Measurements from ENCODE around the gene HCN2.

Gene HCN2

DNA sequence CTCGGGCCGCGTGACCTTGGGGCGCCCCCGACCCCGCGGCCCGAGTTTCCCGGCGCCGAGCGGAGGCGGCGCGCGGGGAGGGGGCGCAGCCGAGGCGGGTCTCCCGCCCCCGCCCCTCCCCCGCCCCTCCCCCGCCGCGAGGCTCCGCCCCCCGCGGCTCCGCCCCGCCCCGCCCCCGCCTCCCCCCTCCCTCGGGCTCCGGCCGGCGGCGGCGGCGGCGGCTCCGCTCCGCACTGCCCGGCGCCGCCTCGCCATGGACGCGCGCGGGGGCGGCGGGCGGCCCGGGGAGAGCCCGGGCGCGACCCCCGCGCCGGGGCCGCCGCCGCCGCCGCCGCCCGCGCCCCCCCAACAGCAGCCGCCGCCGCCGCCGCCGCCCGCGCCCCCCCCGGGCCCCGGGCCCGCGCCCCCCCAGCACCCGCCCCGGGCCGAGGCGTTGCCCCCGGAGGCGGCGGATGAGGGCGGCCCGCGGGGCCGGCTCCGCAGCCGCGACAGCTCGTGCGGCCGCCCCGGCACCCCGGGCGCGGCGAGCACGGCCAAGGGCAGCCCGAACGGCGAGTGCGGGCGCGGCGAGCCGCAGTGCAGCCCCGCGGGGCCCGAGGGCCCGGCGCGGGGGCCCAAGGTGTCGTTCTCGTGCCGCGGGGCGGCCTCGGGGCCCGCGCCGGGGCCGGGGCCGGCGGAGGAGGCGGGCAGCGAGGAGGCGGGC lies at the start of gene HCN2:
Gene HCN2 (plus strand): TSS at position 189 of the 703 bp plus-strand sequence. CDS start 65 bp downstream, at position 254.
- TF ChIP-seq, protein P1, sequence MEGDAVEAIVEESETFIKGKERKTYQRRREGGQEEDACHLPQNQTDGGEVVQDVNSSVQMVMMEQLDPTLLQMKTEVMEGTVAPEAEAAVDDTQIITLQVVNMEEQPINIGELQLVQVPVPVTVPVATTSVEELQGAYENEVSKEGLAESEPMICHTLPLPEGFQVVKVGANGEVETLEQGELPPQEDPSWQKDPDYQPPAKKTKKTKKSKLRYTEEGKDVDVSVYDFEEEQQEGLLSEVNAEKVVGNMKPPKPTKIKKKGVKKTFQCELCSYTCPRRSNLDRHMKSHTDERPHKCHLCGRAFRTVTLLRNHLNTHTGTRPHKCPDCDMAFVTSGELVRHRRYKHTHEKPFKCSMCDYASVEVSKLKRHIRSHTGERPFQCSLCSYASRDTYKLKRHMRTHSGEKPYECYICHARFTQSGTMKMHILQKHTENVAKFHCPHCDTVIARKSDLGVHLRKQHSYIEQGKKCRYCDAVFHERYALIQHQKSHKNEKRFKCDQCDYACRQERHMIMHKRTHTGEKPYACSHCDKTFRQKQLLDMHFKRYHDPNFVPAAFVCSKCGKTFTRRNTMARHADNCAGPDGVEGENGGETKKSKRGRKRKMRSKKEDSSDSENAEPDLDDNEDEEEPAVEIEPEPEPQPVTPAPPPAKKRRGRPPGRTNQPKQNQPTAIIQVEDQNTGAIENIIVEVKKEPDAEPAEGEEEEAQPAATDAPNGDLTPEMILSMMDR (IDR thresholded peaks at IDR 0.05), result no peak

DNA sequence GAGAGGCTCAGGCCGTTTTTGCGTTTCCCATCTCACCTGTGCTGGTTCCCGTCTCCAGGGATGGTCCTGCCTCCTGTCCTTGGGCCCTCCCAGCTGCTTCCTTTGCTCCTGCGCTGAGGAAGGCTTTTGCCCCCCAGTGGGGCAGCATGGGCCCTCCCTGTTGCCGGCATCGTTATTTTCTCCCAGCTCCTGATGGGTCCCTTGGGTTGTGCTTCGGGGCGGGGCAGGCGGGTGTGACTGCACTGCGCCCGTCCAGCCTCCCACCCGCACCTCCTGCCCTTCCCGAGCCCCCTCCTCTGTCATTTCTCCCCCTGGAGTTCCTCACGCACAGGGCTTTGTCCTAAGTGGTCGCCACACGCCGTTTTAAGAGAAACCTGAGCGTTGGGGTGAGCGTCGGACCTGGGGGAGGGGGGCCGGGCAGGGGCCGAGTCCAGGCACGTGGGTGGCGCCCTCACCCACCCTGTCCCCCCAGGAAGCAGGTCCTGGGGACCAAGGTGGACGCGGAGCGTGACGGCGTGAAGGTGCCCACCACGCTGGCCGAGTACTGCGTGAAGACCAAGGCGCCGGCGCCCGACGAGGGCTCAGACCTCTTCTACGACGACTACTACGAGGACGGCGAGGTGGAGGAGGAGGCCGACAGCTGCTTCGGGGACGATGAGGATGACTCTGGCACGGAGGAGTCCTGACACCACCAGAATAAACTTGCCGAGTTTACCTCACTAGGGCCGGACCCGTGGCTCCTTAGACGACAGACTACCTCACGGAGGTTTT lies 48.6 kb upstream of the HCN2 start:
- TF ChIP-seq, protein P1 (IDR thresholded peaks at IDR 0.05), result no peak

DNA sequence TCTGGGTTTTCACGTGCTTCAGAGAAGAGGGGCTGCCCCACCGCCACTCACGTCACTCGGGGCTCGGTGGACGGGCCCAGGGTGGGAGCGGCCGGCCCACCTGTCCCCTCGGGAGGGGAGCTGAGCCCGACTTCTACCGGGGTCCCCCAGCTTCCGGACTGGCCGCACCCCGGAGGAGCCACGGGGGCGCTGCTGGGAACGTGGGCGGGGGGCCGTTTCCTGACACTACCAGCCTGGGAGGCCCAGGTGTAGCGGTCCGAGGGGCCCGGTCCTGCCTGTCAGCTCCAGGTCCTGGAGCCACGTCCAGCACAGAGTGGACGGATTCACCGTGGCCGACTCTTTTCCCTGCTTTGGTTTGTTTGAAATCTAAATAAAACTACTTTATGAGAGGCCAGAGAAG lies 48.0 kb upstream of the HCN2 start:
- TF ChIP-seq, protein P1 (IDR thresholded peaks at IDR 0.05), result no peak

DNA sequence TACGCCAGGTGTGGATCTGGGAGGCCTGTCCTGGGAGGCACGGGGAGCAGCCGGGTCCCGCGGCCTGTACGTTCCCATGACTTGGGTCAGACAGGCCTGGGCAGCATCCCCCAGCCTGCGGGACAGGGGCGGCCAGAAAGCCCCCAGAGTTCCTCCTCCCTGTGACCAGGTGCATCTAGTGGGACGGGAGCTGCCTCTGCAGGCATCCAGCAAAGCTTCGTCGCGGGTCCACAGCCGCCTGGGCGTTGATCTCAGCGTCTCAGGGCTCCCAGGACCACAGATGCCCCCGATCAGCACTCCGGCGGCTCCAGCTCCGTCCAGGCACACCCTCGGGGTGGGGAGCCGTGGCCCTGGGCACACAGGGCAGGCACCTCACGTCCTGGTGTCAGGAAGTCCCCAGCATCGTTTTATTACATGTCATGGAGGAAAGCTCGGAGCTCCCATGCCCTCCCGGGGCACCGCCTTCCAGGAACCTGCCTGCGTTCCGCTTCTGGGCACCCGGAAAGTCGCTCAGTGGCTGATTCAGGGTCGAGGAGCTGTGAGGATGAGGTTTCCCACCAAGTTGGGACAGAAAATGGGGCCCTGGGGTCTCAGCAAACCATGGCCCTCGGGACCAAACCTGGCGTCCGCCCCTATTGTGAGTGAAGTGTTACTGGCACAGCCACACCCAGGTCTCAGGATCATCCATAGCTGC lies 47.4 kb upstream of the HCN2 start:
- TF ChIP-seq, protein P1 (IDR thresholded peaks at IDR 0.05), result no peak

DNA sequence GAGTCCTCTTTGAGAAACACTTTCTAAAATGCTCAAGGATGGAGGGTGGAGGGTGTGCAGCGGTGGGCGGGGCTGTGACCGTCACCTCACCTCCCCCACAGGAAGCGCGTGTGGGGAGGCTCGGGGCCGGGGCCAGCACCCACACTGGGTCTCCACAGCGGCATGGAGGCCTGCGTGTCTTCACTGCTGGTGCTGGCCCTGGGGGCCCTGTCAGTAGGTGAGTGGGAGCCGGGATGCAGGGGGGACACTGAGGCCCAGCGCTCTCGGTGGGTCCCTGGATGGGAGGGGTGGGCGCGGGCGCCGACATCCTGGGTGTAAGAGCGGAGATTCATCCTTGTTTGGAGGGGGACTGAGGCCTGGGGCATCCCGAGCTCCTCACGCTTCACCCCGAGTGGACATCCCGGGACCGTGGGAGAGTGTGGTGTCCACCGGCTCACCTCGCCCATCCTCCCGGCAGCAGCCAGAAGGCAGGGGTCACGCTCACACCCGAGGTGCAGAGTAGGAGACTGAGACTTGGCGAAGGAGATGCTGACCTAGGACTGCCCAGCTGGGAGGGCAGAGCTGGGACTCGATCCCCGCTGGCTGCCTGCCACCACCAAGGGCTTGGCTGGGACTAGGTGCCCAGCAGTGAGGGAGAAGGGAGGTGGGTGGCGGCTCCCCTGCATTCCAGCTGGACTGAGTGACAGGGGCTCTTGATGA lies 45.6 kb upstream of the HCN2 start, which contains the start of gene GZMM:
Gene GZMM (plus strand): TSS at position 144 of the 699 bp plus-strand sequence. CDS start 19 bp downstream, at position 163.
- TF ChIP-seq, protein P1 (IDR thresholded peaks at IDR 0.05), result no peak

DNA sequence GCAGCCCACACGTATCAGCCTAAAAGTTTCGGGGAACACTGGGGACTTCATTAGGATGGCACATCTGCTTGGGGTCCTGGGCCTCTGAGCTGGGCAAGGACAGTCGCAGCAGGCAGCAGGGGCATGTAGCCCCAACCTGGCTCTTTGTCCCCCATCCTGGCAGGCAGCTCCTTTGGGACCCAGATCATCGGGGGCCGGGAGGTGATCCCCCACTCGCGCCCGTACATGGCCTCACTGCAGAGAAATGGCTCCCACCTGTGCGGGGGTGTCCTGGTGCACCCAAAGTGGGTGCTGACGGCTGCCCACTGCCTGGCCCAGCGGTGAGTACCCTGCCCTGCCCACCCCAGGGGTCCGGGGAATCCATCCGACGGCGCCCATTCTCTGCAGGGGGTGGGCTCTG lies 42.6 kb upstream of the HCN2 start:
- TF ChIP-seq, protein P1 (IDR thresholded peaks at IDR 0.05), result no peak

Measured in LNCAP (cell line).